Liver (tissue), 3 donors: Measurements from ENCODE around the gene THSD4.

ENCODE experiments used
- CTCF ChIP-seq: fragments of 150-350 bp; IDR thresholded peaks from 2 replicates; pipeline ENCODE4 v1.5.1; 2017; ENCODE audit warnings: improper control_type of control experiment, low read depth, low read length; ENCODE audit not compliant: missing input control
- EGR1 ChIP-seq, 2 donors: IDR thresholded peaks; 2 replicates each; pipeline ENCODE4 v1.6.1; 2016 to 2018; ENCODE audit warnings: antibody characterized with exemption in 2 of 2, low read depth in 2 of 2
- MAX ChIP-seq: IDR thresholded peaks from 2 replicates; pipeline ENCODE4 v1.6.1; 2016; ENCODE audit warnings: antibody characterized with exemption
- RAD21 ChIP-seq, 2 donors: IDR thresholded peaks; 2 replicates each; pipeline ENCODE4 v1.6.1; 2016; ENCODE audit warnings: antibody characterized with exemption in 2 of 2, mild to moderate bottlenecking in 2 of 2
- SP1 ChIP-seq: IDR thresholded peaks from 2 replicates; pipeline ENCODE4 v1.6.1; 2018; ENCODE audit warnings: antibody characterized with exemption, mild to moderate bottlenecking
- TAF1 ChIP-seq: conservative IDR thresholded peaks from 2 replicates; pipeline ENCODE4 v1.6.1; 2016; ENCODE audit warnings: antibody characterized with exemption, mild to moderate bottlenecking
- YY1 ChIP-seq: IDR thresholded peaks from 2 replicates; pipeline ENCODE4 v1.6.1; 2016; ENCODE audit warnings: antibody characterized with exemption, mild to moderate bottlenecking
- donor health status: healthy.
- donor health status: healthy.

- no peak for TF ChIP-seq CTCF
- TF ChIP-seq SP1 = no peak
- TF ChIP-seq TAF1 = no peak
- TF ChIP-seq MAX = no peak
- TF ChIP-seq EGR1 (IDR thresholded peaks at IDR 0.05; ENCODE audit: low read depth in 2 of 2) = no peak
- no peak for TF ChIP-seq RAD21 (IDR thresholded peaks at IDR 0.05)
- no peak for TF ChIP-seq YY1
Observed at GRCh38 chr15:71422530-71423259, 307.4 kb downstream of the THSD4 start.
